Measurements from ENCODE around the gene ELMOD3.
"Not testable (repeated sequence)": the region's sequence is repeated elsewhere in the genome, so short reads cannot be mapped to it uniquely, and the experiment has no call there.

ELMOD3 gene

GRCh38 chr2:85429213-85429923 lies 74.8 kb downstream of the ELMOD3 start:
- DNase-seq: no peak

GRCh38 chr2:85429924-85430289 lies 75.3 kb downstream of the ELMOD3 start:
- DNase-seq: no peak

- DNase-seq: no peak
Measured at GRCh38 chr2:85430752-85431569, 76.4 kb downstream of the ELMOD3 start.

GRCh38 chr2:85431570-85432205 lies 77.1 kb downstream of the ELMOD3 start:
- no peak for DNase-seq

- DNase-seq: no peak
Measured at GRCh38 chr2:85433511-85434089, 79.0 kb downstream of the ELMOD3 start.

GRCh38 chr2:85434696-85435095 lies 80.1 kb downstream of the ELMOD3 start:
- DNase-seq: no peak

- DNase-seq: peak; percentile 60
Measured at GRCh38 chr2:85435220-85435958, 80.8 kb downstream of the ELMOD3 start.

- no peak for DNase-seq
Measured at GRCh38 chr2:85435981-85436835, 81.6 kb downstream of the ELMOD3 start.

GRCh38 chr2:85436836-85437487 lies 82.4 kb downstream of the ELMOD3 start:
- no peak for DNase-seq

- peak; percentile 86 for DNase-seq
Measured at GRCh38 chr2:85437488-85438200, 83.1 kb downstream of the ELMOD3 start.

GRCh38 chr2:85438201-85439024 lies 83.8 kb downstream of the ELMOD3 start:
- no peak for DNase-seq

- DNase-seq: no peak
Measured at GRCh38 chr2:85439025-85439472, 84.5 kb downstream of the ELMOD3 start.

GRCh38 chr2:85439569-85439968 lies 85.0 kb downstream of the ELMOD3 start:
- DNase-seq: not testable (repeated sequence)

- no peak for DNase-seq
Measured at GRCh38 chr2:85439986-85440385, 85.4 kb downstream of the ELMOD3 start.

- DNase-seq: no peak
Measured at GRCh38 chr2:85440729-85441128, 86.2 kb downstream of the ELMOD3 start.

Measured in NCI-H345 (cell line).